ENCODE measurements around the gene RBM45. TPM values are rescaled to one million over a fixed set of nuclear protein-coding genes. Genes with fewer than 3 reads are reported as not detected.
"Not testable (repeated sequence)": the region's sequence is repeated elsewhere in the genome, so short reads cannot be mapped to it uniquely, and the experiment has no call there.

Gene RBM45
- total RNA-seq, 5 donors from 2014 or later (not counting 1 experiment from before 2014, with no cell fraction given), result 9.2 to 17.7 (median 15.6) TPM

- H3K36me3 Mint-ChIP-seq; POLR2A ChIA-PET; ATAC-seq (replicated peaks in 1 of 4); H3K36me3 ChIP-seq (ENCODE audit: control insufficient read depth in 2 of 2, extremely low read depth in 1 of 2, insufficient read depth in 1 of 2, low read length in 1 of 2); H3K4me1 Mint-ChIP-seq; H3K27me3 ChIP-seq (replicated peaks in 1 of 2; ENCODE audit: control insufficient read depth in 2 of 2, extremely low read depth in 1 of 2, insufficient read depth in 2 of 2, low read length in 1 of 2); H3K9me3 ChIP-seq; H3K4me3 ChIP-seq (ENCODE audit: control insufficient read depth in 1 of 2, extremely low read depth in 1 of 2, low read length in 1 of 2); H3K4me3 Mint-ChIP-seq; H3K27ac ChIP-seq (ENCODE audit: low read length); H3K27ac Mint-ChIP-seq; DNase-seq; H3K9me3 Mint-ChIP-seq; H3K4me1 ChIP-seq (ENCODE audit: control insufficient read depth in 1 of 2, extremely low read depth in 1 of 2, insufficient read depth in 2 of 2, low read length in 2 of 2): not testable (repeated sequence)
- WGBS (ENCODE audit: insufficient coverage), result 100% methylated on average over 1 of the region's 3 CpGs
- CTCF ChIA-PET, result interaction anchor here in 1 of 2 donors (0.6 kb wide), 1 partner anchor 307 kb away, joined by 4 read pairs; no protein-coding TSS in a partner anchor
- H3K27me3 Mint-ChIP-seq, result peaks cover 13 to 14% of the 10 kb centered on the region in 2 donors
Observed at GRCh38 chr2:178079279-178079678, 33.0 kb upstream of the RBM45 start.

DNA sequence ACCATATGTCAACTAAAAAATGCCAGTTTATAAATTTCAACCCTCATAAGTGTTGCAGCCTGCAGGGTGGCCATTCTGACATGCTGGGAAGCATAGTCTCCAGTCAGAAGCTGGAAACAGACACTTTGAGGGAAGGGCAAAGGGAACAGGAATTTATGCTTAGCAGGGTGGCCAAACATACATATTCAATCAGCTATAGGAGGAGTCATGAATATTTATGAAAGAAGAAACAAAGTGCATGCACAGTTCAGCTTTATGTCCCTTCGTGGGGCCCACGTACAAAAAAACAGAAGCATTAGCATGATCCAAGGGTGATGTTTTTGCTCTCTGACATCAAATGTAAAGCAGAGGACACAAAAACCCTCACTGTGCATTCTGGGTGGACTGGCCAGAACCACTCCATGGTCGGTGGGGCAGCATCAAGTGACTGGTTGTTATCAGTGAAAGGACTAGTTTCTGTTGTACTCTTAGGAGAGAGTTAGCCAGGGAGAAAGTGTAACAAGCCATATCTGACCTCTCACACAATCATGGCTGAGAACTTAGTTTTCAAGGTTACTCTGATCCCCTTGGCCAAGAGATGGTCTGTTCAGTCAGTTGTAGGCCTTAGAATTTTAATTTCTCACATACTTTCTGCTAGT, 29.7 kb upstream of the RBM45 start:
- Mint-ChIP-seq H3K9me3 (peaks cover 0 to under 1% (median 0%) of the 10 kb centered on the region in 3 donors), H3K4me3 (no peak overlapping the region), H3K27me3 (peaks cover 5 to 11% of the 10 kb centered on the region in 2 donors), H3K36me3 (no peaks in the 10 kb centered on the region), H3K4me1 (no peaks in the 10 kb centered on the region), H3K27ac (no peak overlapping the region)
- Histone ChIP-seq H3K4me3 (ENCODE audit: control insufficient read depth in 1 of 2, extremely low read depth in 1 of 2, low read length in 1 of 2) (no peak overlapping the region), H3K27me3 (replicated peaks in 1 of 2; ENCODE audit: control insufficient read depth in 2 of 2, extremely low read depth in 1 of 2, insufficient read depth in 2 of 2, low read length in 1 of 2) (no peaks in the 10 kb centered on the region), H3K36me3 (ENCODE audit: control insufficient read depth in 2 of 2, extremely low read depth in 1 of 2, insufficient read depth in 1 of 2, low read length in 1 of 2) (no peaks in the 10 kb centered on the region), H3K9me3 (no peaks in the 10 kb centered on the region), H3K4me1 (ENCODE audit: control insufficient read depth in 1 of 2, extremely low read depth in 1 of 2, insufficient read depth in 2 of 2, low read length in 2 of 2) (no peaks in the 10 kb centered on the region), H3K27ac (ENCODE audit: low read length) (no peak overlapping the region)
- 100% methylated on average over 2 of the region's 3 CpGs for WGBS (ENCODE audit: insufficient coverage)
- CTCF ChIA-PET, result no interaction called here
- no peak for ATAC-seq (replicated peaks in 1 of 4)
- no peak for DNase-seq
- POLR2A ChIA-PET, result no interaction called here

DNA sequence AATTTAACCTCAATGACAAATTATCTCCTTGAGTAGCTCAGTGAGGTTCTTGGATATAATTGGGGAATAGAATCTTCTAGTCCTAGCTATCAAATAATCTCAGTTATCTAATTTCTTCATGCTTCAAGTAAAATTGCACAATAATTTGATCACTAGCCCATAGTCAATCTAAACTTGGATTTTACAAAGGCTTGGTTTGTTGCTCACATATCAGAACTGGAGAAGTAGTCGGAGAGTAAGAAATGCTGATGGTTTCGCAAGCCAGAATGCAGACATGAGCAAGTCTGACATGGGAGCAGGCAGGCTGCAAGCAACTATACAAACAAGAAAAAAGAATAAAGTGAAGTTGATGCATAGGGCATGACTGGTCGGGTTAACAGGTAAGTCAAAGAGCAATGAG, 28.0 kb upstream of the RBM45 start:
- ATAC-seq (replicated peaks in 1 of 4), result no peak
- no peaks in the 10 kb centered on the region for H3K4me1 Mint-ChIP-seq
- Histone ChIP-seq H3K9me3 (no peaks in the 10 kb centered on the region), H3K36me3 (ENCODE audit: control insufficient read depth in 2 of 2, extremely low read depth in 1 of 2, insufficient read depth in 1 of 2, low read length in 1 of 2) (no peaks in the 10 kb centered on the region), H3K27ac (ENCODE audit: low read length) (no peak overlapping the region), H3K27me3 (replicated peaks in 1 of 2; ENCODE audit: control insufficient read depth in 2 of 2, extremely low read depth in 1 of 2, insufficient read depth in 2 of 2, low read length in 1 of 2) (no peaks in the 10 kb centered on the region), H3K4me1 (ENCODE audit: control insufficient read depth in 1 of 2, extremely low read depth in 1 of 2, insufficient read depth in 2 of 2, low read length in 2 of 2) (no peaks in the 10 kb centered on the region), H3K4me3 (ENCODE audit: control insufficient read depth in 1 of 2, extremely low read depth in 1 of 2, low read length in 1 of 2) (no peak overlapping the region)
- no peak overlapping the region for H3K27ac Mint-ChIP-seq
- CTCF ChIA-PET, result interaction anchor here in 1 of 2 donors (0.6 kb wide), 1 partner anchor 20 kb away, joined by 3 read pairs; no protein-coding TSS in a partner anchor
- peaks cover 7% of the 10 kb centered on the region in 2 donors for H3K27me3 Mint-ChIP-seq
- 50% methylated on average over 1 of the region's 3 CpGs for WGBS (ENCODE audit: insufficient coverage)
- no peak overlapping the region for H3K4me3 Mint-ChIP-seq
- DNase-seq, result no peak
- H3K36me3 Mint-ChIP-seq, result no peaks in the 10 kb centered on the region
- POLR2A ChIA-PET, result no interaction called here
- no peaks in the 10 kb centered on the region for H3K9me3 Mint-ChIP-seq

- Histone ChIP-seq H3K27ac (ENCODE audit: low read length) (no peak overlapping the region), H3K36me3 (ENCODE audit: control insufficient read depth in 2 of 2, extremely low read depth in 1 of 2, insufficient read depth in 1 of 2, low read length in 1 of 2) (no peaks in the 10 kb centered on the region), H3K9me3 (no peaks in the 10 kb centered on the region), H3K4me3 (ENCODE audit: control insufficient read depth in 1 of 2, extremely low read depth in 1 of 2, low read length in 1 of 2) (no peak overlapping the region), H3K27me3 (replicated peaks in 1 of 2; ENCODE audit: control insufficient read depth in 2 of 2, extremely low read depth in 1 of 2, insufficient read depth in 2 of 2, low read length in 1 of 2) (peaks cover 0 to 2% of the 10 kb centered on the region in 2 experiments), H3K4me1 (ENCODE audit: control insufficient read depth in 1 of 2, extremely low read depth in 1 of 2, insufficient read depth in 2 of 2, low read length in 2 of 2) (no peaks in the 10 kb centered on the region)
- no peaks in the 10 kb centered on the region for H3K36me3 Mint-ChIP-seq
- no peak overlapping the region for H3K4me3 Mint-ChIP-seq
- WGBS (ENCODE audit: insufficient coverage), result 68% methylated on average over 5 of the region's 6 CpGs
- CTCF ChIA-PET, result no interaction called here
- H3K9me3 Mint-ChIP-seq, result no peaks in the 10 kb centered on the region
- no peak overlapping the region for H3K27ac Mint-ChIP-seq
- ATAC-seq (replicated peaks in 1 of 4), result no peak
- DNase-seq, result no peak
- POLR2A ChIA-PET, result no interaction called here
- H3K4me1 Mint-ChIP-seq, result no peaks in the 10 kb centered on the region
- peaks cover 7 to 19% of the 10 kb centered on the region in 2 donors for H3K27me3 Mint-ChIP-seq
Observed at GRCh38 chr2:178088774-178089270, 23.4 kb upstream of the RBM45 start.

DNA sequence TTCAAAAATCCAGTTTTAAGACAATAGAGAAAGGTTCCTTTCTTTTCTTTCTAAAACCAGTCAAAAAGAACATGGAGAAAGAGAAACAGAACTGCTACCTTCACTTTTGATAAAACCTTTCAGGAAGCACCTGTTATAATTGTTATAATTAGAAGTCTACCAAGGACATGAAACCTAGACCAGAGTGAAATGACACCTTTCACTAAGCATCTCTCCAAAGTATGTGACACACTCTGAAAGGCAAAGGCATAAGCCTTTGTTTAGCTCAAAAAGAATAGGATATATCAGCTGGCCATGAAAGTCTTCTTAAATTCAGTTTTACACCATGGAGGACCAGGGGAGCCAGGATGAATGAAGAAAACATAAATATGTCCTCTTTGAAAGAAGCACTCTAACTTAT, 18.8 kb upstream of the RBM45 start:
- Mint-ChIP-seq H3K4me1 (no peaks in the 10 kb centered on the region), H3K36me3 (no peaks in the 10 kb centered on the region), H3K27me3 (peaks cover 8 to 26% of the 10 kb centered on the region in 2 donors), H3K4me3 (no peak overlapping the region), H3K9me3 (no peaks in the 10 kb centered on the region), H3K27ac (no peak overlapping the region)
- no peak overlapping the region for H3K27ac ChIP-seq (ENCODE audit: low read length)
- peaks cover 0 to 7% of the 10 kb centered on the region in 2 experiments for H3K27me3 ChIP-seq (replicated peaks in 1 of 2; ENCODE audit: control insufficient read depth in 2 of 2, extremely low read depth in 1 of 2, insufficient read depth in 2 of 2, low read length in 1 of 2)
- CTCF ChIA-PET, result no interaction called here
- no peaks in the 10 kb centered on the region for H3K36me3 ChIP-seq (ENCODE audit: control insufficient read depth in 2 of 2, extremely low read depth in 1 of 2, insufficient read depth in 1 of 2, low read length in 1 of 2)
- no peak for ATAC-seq (replicated peaks in 1 of 4)
- no peak for DNase-seq
- POLR2A ChIA-PET, result no interaction called here
- H3K4me1 ChIP-seq (ENCODE audit: control insufficient read depth in 1 of 2, extremely low read depth in 1 of 2, insufficient read depth in 2 of 2, low read length in 2 of 2), result no peaks in the 10 kb centered on the region
- no peak overlapping the region for H3K4me3 ChIP-seq (ENCODE audit: control insufficient read depth in 1 of 2, extremely low read depth in 1 of 2, low read length in 1 of 2)
- H3K9me3 ChIP-seq, result no peaks in the 10 kb centered on the region

DNA sequence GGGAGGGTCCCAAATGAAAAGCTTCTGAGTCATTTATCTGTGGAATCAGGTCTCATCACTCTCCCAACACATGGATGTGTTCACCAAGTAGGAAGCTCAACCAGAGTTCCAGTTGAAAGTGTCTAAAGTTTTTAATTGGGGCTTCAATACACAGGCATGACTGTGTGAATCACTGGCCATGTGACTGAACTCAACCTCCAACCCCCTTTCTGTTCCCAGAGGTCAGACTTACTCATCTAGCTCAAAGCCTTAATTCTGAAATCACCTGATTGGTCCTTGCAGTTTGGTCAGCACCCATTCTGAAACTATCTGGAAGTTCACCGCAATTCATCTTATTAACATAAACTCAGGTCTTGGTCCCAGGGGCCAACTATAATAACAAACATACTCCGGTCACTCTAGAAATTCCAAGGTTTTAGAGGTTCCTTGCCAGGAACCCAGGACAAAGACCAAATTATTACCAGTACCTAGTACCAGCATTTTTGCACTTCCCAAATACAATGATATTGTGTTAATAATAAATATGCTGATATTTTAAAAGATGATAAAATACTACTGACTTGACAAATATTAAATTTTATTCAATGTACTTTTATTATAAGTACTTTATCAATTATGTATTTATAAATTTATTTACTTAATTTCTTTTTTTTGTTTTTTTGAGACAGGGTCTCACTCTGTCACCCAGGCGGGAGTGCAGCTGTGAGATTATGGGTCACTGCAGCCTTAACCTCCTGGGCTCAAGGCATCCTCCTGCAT, 10.7 kb upstream of the RBM45 start:
- CTCF ChIA-PET, result interaction anchor here (0.7 to 1.8 kb wide), 2 partner anchors 10 to 1450 kb away, joined by 3 to 4 read pairs; partner anchors contain the start of gene RBM45 (in 1 of the 2)
- Mint-ChIP-seq H3K36me3 (no peaks in the 10 kb centered on the region), H3K27ac (no peak overlapping the region), H3K4me3 (no peak overlapping the region), H3K4me1 (no peaks in the 10 kb centered on the region), H3K27me3 (peaks cover 3 to 7% of the 10 kb centered on the region in 2 donors), H3K9me3 (no peaks in the 10 kb centered on the region)
- Histone ChIP-seq H3K9me3 (no peaks in the 10 kb centered on the region), H3K4me3 (ENCODE audit: control insufficient read depth in 1 of 2, extremely low read depth in 1 of 2, low read length in 1 of 2) (no peak overlapping the region), H3K36me3 (ENCODE audit: control insufficient read depth in 2 of 2, extremely low read depth in 1 of 2, insufficient read depth in 1 of 2, low read length in 1 of 2) (no peaks in the 10 kb centered on the region), H3K27me3 (replicated peaks in 1 of 2; ENCODE audit: control insufficient read depth in 2 of 2, extremely low read depth in 1 of 2, insufficient read depth in 2 of 2, low read length in 1 of 2) (no peaks in the 10 kb centered on the region), H3K4me1 (ENCODE audit: control insufficient read depth in 1 of 2, extremely low read depth in 1 of 2, insufficient read depth in 2 of 2, low read length in 2 of 2) (no peaks in the 10 kb centered on the region), H3K27ac (ENCODE audit: low read length) (no peak overlapping the region)
- WGBS (ENCODE audit: insufficient coverage), result 100% methylated on average over 1 of the region's 3 CpGs
- POLR2A ChIA-PET, result no interaction called here
- DNase-seq (no peak), ATAC-seq (replicated peaks in 1 of 4) (no peak)
